ENCODE results near the gene KIF23.

Gene KIF23

GRCh38 chr15:69395460-69395859, 18.7 kb upstream of the KIF23 start:
- no peak for ATAC-seq

DNA sequence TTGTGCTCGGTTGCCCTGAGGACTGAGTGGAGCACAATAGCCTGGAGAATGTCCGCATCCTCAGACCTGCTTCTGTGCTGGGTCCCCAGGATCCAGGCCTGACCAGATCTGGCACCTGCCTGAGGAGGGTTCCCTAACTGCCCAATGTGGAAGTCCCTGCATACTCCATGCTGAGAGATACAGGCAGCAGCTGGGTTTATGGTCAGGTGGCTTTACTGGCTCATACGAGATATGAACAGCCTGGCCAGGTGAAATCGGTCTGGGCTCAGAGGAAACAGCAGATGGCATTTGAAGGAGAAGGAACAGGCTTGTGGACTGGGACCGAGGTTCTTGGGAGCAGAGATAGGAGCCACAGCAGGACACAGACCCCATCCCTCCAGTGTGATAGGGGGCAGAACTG, 18.2 kb upstream of the KIF23 start:
- ATAC-seq = no peak

- ATAC-seq = no peak
These were observed 15.7 kb upstream of the KIF23 start for GRCh38 chr15:69398491-69398891.

DNA sequence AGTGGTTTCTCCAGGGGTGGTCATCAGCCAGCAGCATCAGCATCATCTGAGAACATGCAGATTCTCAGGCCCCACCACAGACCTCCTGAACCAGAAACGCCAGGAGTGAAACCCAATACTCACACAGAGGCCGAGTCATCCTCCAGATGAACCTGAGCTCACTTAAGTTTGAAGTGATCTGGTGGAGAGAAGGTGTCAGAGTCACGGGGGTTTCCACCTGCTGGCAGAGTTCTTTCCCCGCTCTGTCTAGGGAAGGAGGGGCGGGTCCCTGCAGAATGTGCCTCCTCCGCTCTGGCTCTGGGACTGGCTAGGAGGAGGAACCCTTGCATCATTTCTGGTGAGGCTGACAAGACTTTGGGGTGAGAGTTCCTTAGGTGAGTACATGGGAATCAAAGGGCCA, 13.3 kb upstream of the KIF23 start:
- ATAC-seq = peak; percentile 85 to 87

DNA sequence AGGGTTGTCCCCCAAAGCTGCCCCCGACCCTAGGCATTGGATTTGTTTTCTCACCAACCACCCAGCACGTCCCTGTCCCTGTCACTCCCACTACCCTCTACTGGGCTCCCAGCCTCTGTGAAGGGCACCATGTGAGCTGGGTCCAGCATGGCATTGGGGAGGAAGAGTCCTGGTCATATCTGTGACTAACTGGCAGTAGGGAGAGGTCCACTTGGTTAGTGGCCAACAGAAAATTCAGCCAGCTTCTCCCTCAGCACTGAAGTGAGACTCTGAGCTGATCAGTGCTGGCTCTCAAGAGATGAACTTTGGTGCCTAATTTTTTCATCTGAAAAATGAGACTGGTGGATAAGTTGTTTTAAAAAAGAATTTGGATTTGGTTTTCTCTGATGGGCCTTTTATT, 11.3 kb upstream of the KIF23 start:
- no peak for ATAC-seq

DNA sequence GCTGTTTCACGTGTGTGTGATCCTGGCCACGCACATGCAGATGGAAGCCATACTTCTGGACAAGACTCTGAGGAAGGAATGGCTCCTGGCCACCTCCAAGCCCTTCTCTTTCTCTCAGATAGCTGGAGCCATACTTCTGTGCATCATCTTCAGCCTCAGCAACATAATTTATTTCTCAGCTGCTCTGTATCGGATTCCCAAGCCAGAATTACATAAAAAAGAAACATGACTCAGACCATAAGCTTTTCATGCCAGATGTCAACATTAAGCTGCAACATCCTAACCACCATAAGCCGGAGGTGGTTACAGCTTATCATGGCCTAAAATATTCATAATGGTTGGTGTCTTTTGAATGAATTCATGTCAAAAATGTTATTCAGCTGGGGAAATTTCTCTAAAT, 10.6 kb upstream of the KIF23 start:
- ATAC-seq = no peak

- no peak for ATAC-seq
These were observed 9.0 kb upstream of the KIF23 start for GRCh38 chr15:69405110-69405509.

- ATAC-seq = no peak
These were observed 6.3 kb upstream of the KIF23 start for GRCh38 chr15:69407719-69408400.

GRCh38 chr15:69408841-69409240, 5.3 kb upstream of the KIF23 start:
- ATAC-seq = no peak

DNA sequence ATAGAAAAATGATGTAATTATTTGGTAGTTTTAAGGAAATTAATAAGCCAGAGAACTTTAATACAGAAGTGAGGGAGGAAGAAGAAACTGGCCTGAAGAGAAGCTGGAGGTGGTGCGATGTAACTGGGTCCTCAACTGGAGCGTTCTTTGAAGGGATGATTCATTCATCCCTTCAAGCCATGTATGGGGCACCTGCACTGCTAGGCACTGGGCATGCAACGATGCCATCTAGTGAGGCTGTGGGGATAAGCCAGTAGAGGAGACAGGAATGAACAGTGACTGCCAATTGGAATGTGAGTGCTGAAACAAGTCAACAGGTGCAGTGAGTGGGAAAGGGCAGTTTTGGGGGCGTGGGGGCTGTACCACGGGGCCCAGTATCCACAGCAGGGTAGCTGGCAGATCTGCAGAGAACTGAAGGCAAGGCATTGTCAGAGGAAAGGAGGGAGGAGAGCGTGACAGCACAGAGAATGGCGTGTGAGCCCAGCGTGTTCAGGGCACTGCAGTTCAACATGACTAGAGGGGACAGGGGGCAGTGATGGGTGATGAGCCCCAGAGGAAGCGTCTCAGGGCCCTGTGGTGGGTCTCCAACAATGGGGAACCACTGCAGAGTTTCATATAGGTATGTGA, 3.8 kb upstream of the KIF23 start:
- ATAC-seq = peak; percentile 21

- ATAC-seq = no peak
These were observed 1.9 kb upstream of the KIF23 start for GRCh38 chr15:69412274-69412673.

DNA sequence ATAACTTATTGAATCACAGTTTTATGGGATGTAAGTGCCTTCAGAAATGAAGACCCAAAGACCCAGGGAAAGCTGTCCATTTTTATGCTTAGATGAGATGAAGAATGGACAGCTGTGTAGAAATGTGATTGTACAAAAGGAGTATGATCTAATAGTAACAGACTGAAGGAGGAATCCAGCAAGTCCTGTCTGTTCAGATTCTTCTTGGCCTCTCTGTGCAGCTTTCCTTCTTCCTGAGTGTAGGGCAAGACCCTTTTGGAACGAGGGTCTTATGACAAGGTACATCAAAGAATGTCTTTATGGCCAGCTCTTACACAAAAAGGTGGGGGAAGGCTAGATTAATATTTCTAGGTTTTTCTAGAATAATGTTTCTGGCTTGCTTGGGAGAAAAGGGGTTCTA, 1.4 kb upstream of the KIF23 start:
- no peak for ATAC-seq

DNA sequence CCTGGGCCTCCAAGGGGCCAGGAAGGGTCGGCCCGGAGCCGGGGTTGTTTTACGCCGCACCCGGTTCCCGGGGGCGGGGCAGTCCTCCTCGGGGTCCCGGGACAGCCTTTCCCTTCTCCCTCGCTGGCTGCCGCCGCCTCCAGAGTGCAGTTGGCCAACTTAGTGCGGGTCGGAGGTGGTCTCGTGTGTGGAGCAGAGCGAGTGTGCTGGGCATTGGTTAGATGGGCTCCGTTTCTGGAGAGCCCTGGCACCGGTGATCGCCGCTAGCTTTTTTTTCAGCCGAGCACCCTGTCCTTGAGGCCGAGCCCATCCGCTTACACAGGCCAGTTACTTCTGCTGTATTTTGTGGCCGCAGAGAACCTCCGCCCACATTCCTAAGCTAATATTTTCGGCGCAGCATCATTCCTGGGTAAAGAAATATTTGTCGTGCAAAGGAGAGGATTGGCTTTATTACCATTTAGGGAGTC, 585 bp downstream of the KIF23 start:
- no peak for ATAC-seq

GRCh38 chr15:69415381-69415780, 1.2 kb downstream of the KIF23 start:
- ATAC-seq = no peak

DNA sequence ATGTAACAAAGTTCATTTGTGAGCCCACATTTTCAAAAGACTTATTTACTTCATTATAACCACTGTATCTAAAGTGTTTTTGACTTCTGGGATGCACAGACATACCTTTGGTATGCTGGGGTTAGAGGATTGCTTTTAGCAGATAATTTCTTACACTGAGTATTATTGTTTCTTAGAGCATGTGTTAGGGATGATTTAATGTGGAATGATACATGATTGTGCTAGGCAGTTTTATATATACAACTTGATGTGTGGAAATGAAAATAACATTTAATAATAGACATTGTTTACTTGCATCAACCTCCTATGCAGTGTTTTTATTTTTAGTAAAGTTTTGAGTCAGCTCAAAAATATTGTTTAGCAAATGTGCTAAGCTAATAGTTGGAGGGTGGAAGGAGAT, 3.4 kb downstream of the KIF23 start:
- ATAC-seq = no peak

- no peak for ATAC-seq
These were observed 7.3 kb downstream of the KIF23 start for GRCh38 chr15:69421498-69421897.

DNA sequence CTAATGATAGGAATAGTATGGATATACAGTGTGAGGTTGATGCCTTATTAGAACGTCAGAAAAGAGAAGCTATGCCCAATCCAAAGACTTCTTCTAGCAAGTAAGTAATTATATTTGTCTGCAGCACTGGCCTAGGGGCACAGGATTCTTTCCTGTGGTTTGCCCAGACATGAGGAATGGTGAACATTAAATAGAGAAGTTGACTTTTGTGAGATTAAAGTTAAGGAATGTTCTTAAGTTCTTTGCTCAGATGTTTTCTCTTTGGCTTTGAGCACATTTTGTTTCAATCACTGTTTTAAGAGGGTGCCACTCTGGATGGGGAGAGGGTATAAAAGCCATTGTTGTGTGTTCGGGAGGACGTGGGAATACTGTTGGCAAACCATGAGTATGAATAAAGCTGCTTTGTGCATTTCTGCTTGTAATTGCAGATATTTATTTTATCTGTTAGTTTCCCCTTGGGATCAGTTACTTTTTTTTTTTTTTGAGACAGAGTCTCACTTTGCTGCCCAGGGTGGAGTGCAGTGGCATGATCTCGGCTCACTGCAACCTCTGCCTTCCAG, 8.3 kb downstream of the KIF23 start:
- no peak for ATAC-seq

GRCh38 chr15:69424001-69424400, 9.9 kb downstream of the KIF23 start:
- ATAC-seq = no peak

DNA sequence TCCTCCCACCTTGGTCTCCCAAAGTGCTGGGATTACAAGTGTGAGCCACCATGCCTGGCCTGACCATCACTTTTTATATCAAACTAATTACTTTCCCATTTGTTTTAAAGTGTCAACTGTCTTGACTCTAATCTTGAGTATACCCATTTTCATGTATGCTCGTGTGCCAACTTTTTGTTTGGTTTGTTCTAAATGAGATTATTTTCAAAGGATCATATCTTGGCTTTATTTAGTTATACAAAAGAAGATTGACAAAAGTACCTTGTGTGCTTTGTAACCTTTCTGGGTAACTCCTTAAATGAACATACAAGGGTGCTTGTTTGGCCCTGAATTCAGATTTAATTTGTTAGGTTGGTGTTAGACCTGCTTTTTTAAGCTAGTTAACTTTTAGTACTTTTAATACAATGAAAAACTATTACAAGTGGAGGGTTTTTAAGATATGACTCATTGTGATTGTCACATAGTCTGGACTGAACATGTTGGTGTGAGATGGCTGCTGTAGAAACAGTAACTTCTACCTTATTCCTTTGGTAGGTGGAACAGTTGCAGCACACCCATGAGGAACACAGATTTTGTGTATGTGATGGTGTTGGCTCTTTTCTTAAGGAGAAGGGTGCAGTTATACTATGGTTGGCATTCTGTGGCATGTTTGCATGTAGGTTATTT, 10.7 kb downstream of the KIF23 start:
- ATAC-seq = no peak

GRCh38 chr15:69433831-69434230, 19.7 kb downstream of the KIF23 start:
- ATAC-seq = no peak

GRCh38 chr15:69434238-69434637, 20.1 kb downstream of the KIF23 start:
- ATAC-seq = no peak

GRCh38 chr15:69434679-69435078, 20.5 kb downstream of the KIF23 start:
- no peak for ATAC-seq

DNA sequence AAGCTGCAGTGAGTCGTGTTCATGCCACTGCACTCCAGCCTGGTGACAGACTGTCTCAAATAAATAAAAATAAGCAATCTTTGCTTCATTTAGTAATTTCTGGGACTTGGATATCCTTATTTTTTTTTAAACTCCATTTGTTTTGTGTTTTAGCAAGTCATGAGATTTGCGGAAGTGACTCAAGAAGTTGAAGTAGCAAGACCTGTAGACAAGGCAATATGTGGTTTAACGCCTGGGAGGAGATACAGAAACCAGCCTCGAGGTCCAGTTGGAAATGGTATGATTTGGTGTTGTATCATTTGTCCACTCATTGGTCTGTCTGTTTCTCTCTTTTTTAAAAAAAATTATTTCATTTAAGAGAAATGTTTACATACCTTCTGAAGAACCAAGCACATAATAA, 21.8 kb downstream of the KIF23 start:
- ATAC-seq = no peak

- ATAC-seq = no peak
These were observed 22.8 kb downstream of the KIF23 start for GRCh38 chr15:69436951-69437350.

All from activated CD4-positive, CD25-positive, alpha-beta regulatory T cell treated with anti-CD3 and anti-CD28 coated beads, Interleukin-2, amount 50 U/mL, for 24 hours (primary cell).